ENCODE data around the gene RNPEPL1.
"Not testable (repeated sequence)": the region's sequence is repeated elsewhere in the genome, so short reads cannot be mapped to it uniquely, and the experiment has no call there.

RNPEPL1 gene

GRCh38 chr2:240603081-240603835 lies 35.0 kb downstream of the RNPEPL1 start:
- no peak for DNase-seq (ENCODE audit: extremely low read depth in 1 of 2, low read depth in 1 of 2)

GRCh38 chr2:240603846-240604245 lies 35.6 kb downstream of the RNPEPL1 start:
- no peak for DNase-seq (ENCODE audit: extremely low read depth in 1 of 2, low read depth in 1 of 2)

- no peak for DNase-seq (ENCODE audit: extremely low read depth in 1 of 2, low read depth in 1 of 2)
These were observed 36.1 kb downstream of the RNPEPL1 start for GRCh38 chr2:240604291-240604938.

- DNase-seq (ENCODE audit: extremely low read depth in 1 of 2, low read depth in 1 of 2), result no peak
These were observed 36.8 kb downstream of the RNPEPL1 start for GRCh38 chr2:240604939-240605716.

- no peak for DNase-seq (ENCODE audit: extremely low read depth in 1 of 2, low read depth in 1 of 2)
These were observed 37.8 kb downstream of the RNPEPL1 start for GRCh38 chr2:240605867-240606743.

- no peak for DNase-seq (ENCODE audit: extremely low read depth in 1 of 2, low read depth in 1 of 2)
These were observed 43.4 kb downstream of the RNPEPL1 start for GRCh38 chr2:240611601-240612210.

- DNase-seq (ENCODE audit: extremely low read depth in 1 of 2, low read depth in 1 of 2), result no peak
These were observed 45.5 kb downstream of the RNPEPL1 start for GRCh38 chr2:240613781-240614180.

- no peak for DNase-seq (ENCODE audit: extremely low read depth in 1 of 2, low read depth in 1 of 2)
These were observed 46.1 kb downstream of the RNPEPL1 start for GRCh38 chr2:240614391-240614790.

GRCh38 chr2:240615396-240615795 lies 47.1 kb downstream of the RNPEPL1 start:
- DNase-seq (ENCODE audit: extremely low read depth in 1 of 2, low read depth in 1 of 2), result no peak

- no peak for DNase-seq (ENCODE audit: extremely low read depth in 1 of 2, low read depth in 1 of 2)
These were observed 47.7 kb downstream of the RNPEPL1 start for GRCh38 chr2:240615820-240616547.

GRCh38 chr2:240616860-240617666 lies 48.8 kb downstream of the RNPEPL1 start:
- DNase-seq (ENCODE audit: extremely low read depth in 1 of 2, low read depth in 1 of 2), result not testable (repeated sequence)

- no peak for DNase-seq (ENCODE audit: extremely low read depth in 1 of 2, low read depth in 1 of 2)
These were observed 50.5 kb downstream of the RNPEPL1 start for GRCh38 chr2:240618776-240619175.

- DNase-seq (ENCODE audit: extremely low read depth in 1 of 2, low read depth in 1 of 2), result no peak
These were observed 51.3 kb downstream of the RNPEPL1 start for GRCh38 chr2:240619506-240620148.

- DNase-seq (ENCODE audit: extremely low read depth in 1 of 2, low read depth in 1 of 2), result no peak
These were observed 52.0 kb downstream of the RNPEPL1 start for GRCh38 chr2:240620149-240620731.

- no peak for DNase-seq (ENCODE audit: extremely low read depth in 1 of 2, low read depth in 1 of 2)
These were observed 52.6 kb downstream of the RNPEPL1 start for GRCh38 chr2:240620859-240621258.

- no peak for DNase-seq (ENCODE audit: extremely low read depth in 1 of 2, low read depth in 1 of 2)
These were observed 53.8 kb downstream of the RNPEPL1 start for GRCh38 chr2:240622060-240622411.

- no peak for DNase-seq (ENCODE audit: extremely low read depth in 1 of 2, low read depth in 1 of 2)
These were observed 54.4 kb downstream of the RNPEPL1 start for GRCh38 chr2:240622531-240623235.
